IPS-18c (cell line): ENCODE measurements around the gene TTLL4.

Source experiments
- H3K4me3 ChIP-seq: 2 replicates; pipeline ENCODE4 v1.7.0; 2013; ENCODE audit warnings: low read depth, mild to moderate bottlenecking, low read length, moderate library complexity; ENCODE audit not compliant: insufficient read depth
- H3K9me3 ChIP-seq: one replicate; pipeline ENCODE4 v1.6.1; 2013; ENCODE audit warnings: mild to moderate bottlenecking, low read length, moderate library complexity; ENCODE audit not compliant: control insufficient read depth, insufficient read depth

TTLL4 gene

GRCh38 chr2:218729640-218730039, 19.0 kb downstream of the TTLL4 start:
- H3K9me3 ChIP-seq: no peaks in the 10 kb centered on the region
- H3K4me3 ChIP-seq: no peak overlapping the region

DNA sequence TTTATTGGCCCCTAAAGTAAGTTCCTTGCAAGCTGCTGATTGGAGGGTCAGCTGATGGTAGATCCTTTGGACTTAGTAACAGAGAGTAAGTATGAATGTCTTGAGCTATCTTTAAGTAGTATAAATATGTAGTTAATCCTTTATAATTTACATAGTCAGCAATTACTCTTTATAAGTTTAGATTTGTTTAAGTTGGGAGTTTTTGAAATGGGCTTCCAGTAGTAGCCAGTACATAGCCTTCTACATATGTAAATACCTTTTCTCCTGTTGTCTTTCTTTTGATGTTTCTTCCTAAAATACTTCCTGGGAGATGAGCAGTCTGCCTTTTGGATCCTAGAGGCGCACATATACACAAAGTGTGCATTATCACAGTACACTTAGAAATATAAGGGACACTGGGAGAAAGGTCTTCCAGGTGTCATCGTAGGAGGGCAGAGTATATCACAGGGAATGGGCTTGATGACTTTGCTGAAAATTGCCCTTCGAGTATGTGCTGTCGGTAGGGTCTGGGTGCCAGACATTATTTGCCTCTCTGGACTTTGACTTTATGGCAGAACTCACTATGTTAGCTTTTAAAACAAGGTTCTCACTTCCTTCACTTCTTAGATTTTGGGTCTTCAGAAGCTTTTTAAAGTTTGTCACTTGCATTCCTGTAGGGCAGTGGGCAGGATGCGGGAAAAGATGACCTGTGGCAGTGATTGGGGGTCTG, 21.6 kb downstream of the TTLL4 start:
- no peak overlapping the region for H3K4me3 ChIP-seq
- H3K9me3 ChIP-seq: no peaks in the 10 kb centered on the region

GRCh38 chr2:218732761-218733158, 22.1 kb downstream of the TTLL4 start:
- Histone ChIP-seq H3K9me3 (no peaks in the 10 kb centered on the region), H3K4me3 (no peak overlapping the region)

GRCh38 chr2:218733171-218734021, 22.8 kb downstream of the TTLL4 start:
- Histone ChIP-seq H3K4me3 (no peak overlapping the region), H3K9me3 (no peaks in the 10 kb centered on the region)

DNA sequence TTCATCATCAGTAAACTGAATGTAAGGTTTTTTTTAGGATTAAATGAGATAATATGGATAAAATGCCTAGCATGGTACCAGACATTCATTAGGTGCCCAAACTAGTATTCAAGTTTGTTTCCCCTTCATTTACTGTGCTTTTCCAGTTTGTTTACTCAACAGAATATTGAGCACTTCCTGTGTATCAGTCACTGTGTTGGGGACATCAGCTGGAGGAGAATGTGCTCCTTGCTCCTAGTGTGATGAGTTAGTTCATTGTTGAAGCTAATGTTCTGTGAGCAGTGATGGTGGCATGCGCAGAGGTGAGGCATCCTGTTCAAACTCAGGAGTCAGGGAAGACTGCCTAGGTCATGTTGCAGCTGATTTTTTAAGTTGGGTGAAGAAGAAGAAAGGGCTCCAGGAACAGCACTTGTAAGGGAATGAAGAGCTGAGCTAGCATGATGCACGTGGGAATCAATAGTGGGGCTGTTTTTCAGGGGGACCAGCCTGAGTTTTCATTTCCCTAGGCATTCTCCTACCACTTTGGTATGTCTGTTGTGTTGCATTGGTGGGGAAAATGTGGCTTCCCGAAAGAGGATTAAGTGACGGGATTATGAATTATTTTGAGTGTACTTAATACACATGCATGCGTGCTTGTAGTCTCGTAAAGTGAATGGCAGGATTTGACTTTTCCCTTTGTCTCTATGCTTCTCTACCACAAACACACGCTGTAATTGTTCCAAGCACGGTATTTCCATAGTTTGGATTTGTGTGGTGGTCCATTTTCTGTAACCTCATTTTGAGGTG, 23.7 kb downstream of the TTLL4 start:
- Histone ChIP-seq H3K9me3 (no peaks in the 10 kb centered on the region), H3K4me3 (no peak overlapping the region)

DNA sequence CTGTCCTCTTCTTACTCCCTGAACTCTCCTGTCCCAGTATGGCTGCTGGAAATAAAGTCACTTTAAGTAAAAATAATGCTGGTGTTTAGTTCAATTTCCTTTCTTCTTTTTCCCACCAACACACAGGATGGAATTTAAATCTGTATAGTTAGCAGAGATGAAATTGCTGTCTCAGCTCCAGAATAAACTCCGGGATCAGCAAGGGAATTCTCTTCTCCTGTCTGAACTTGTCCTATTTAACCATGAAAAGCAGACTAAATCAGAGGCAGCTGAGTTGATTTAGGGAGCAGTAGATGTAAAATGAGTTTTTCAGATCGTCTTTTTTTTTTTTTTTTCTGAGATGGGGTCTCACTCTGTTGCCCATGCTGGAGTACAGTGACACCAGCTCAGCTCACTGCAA, 25.9 kb downstream of the TTLL4 start:
- Histone ChIP-seq H3K4me3 (no peak overlapping the region), H3K9me3 (no peaks in the 10 kb centered on the region)

DNA sequence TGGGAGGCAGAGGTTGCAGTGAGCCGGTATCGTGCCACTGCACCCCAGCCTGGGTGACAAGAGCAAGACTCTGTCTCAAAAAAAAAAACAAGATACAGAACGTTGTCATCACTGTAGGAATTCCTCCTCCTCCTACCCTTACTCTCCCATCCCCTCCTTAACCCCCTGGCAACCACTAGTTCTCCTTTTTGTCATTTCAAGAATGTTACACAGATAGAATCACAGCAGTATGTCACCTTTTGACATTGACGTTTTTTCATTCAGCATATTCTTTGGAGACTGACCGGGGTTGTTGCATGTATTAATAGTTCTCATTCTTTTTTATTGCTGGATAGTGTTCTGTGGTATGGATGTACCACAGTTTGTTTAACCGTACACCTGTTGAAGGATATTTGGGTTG, 32.4 kb downstream of the TTLL4 start:
- Histone ChIP-seq H3K4me3 (no peak overlapping the region), H3K9me3 (no peaks in the 10 kb centered on the region)

DNA sequence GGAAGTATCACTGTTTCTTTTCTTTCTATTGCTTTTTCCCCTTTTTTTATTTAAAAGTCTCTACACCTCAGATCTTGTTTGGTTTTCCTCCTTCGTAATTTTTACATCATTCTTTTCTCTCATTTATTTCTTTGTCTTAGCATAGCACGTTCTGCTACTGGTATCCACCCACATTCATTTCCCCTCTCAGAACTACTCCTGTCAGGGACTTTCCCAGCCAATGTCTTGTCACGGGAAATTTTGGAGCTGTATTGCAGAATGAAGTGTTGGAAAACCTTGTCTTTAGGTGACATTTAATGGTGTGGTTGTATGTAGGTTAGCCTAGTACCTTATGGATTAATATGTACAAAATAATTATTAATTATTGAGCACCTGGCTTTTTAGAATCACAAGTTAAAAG, 34.0 kb downstream of the TTLL4 start:
- H3K4me3 ChIP-seq: no peak overlapping the region
- H3K9me3 ChIP-seq: no peaks in the 10 kb centered on the region

- no peaks in the 10 kb centered on the region for H3K9me3 ChIP-seq
- H3K4me3 ChIP-seq: no peak overlapping the region
These were observed 34.5 kb downstream of the TTLL4 start for GRCh38 chr2:218745160-218745558.

- H3K4me3 ChIP-seq: no peak overlapping the region
- no peaks in the 10 kb centered on the region for H3K9me3 ChIP-seq
These were observed 35.2 kb downstream of the TTLL4 start for GRCh38 chr2:218745559-218746469.

DNA sequence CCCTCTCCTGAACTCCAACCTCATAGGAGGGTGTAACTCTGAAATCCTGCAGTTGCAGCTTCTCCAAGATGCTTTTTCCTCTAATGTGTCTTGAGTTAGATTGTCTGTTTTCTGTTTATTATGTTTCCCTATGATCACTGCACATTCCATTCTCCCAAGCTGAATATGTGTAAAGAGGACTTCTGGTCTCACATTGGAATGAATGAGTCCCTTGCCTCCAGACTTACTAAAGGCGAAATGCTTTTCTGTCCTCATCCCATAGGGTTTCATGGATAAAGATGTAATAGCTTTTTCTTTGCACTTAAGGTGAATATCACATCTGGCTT, 35.8 kb downstream of the TTLL4 start:
- no peak overlapping the region for H3K4me3 ChIP-seq
- H3K9me3 ChIP-seq: no peaks in the 10 kb centered on the region

GRCh38 chr2:218746960-218747359, 36.3 kb downstream of the TTLL4 start:
- H3K4me3 ChIP-seq: no peak overlapping the region

GRCh38 chr2:218748741-218749441, 38.3 kb downstream of the TTLL4 start:
- Histone ChIP-seq H3K4me3 (no peak overlapping the region), H3K9me3 (no peaks in the 10 kb centered on the region)

More at GRCh38 chr2:218746960-218747359, 36.3 kb downstream of the TTLL4 start:
- no peaks in the 10 kb centered on the region for H3K9me3 ChIP-seq

DNA sequence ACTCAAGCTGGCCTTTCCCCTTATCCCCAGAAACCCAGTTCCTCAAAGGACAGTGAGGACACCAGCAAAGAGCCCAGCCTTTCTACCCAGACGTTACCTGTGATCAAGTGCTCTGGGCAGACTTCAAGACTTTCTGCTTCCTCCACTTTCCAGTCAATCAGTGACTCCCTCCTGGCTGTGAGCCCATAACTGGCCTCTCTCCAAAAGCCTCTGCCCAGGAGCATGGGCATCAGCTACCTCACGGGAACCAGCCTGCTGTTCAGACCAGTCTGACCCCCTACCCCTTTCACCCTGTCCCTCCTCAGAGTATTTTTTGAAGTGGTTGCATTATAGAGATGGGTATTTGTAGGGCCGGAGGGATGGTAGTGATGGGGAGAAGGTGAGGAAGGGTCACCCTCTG, 43.6 kb downstream of the TTLL4 start:
- Histone ChIP-seq H3K9me3 (no peaks in the 10 kb centered on the region), H3K4me3 (no peak overlapping the region)

DNA sequence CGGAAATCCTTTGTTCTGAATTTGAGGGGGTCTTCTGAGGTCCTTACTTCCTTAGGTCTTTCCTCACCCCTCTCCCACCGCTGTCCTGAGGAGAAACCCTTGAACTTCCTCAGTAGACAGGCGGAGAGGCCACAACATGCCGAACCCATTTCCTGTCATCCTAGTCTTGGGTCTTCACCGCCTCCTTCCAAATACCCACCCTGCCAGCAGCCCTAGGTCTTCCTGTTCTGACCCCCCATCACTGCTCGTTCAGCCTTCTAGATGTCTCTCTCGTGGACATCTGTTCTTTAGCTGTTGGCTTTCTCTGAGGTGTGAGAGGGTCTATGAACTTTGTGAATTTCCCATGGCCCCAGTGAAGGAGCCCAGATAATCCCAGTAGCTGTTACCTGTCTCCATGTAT, 44.1 kb downstream of the TTLL4 start:
- H3K9me3 ChIP-seq: no peaks in the 10 kb centered on the region
- H3K4me3 ChIP-seq: no peak overlapping the region

DNA sequence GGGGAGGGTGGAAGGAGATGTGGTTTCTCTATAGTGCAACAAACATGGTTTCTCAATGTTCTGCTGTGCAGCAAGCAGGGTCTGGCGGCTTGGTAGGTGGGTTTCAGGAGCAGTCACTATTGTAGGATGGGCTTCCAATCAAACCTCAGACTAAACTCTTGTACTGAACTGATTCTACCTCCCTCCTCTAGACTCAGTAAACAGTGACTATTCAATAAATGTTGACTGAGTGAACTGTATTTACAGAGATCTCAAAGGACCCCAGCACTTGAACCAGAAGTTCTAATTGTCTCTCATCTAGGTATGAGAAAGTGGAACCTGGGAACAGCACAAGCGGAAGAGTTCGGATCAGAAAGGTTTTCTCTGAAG, 44.5 kb downstream of the TTLL4 start:
- Histone ChIP-seq H3K9me3 (no peaks in the 10 kb centered on the region), H3K4me3 (no peak overlapping the region)
